CD4-positive, alpha-beta T cell treated with Interleukin-6 at 100 ng/mL for 8 hours (primary cell): ENCODE results near the gene RPL39L.

Experiments
- DNase-seq: peaks from one replicate; pipeline ENCODE4 v3.0.0-alpha.2; 2020; ENCODE audit warnings: mixed read lengths, low spot score

Gene RPL39L

GRCh38 chr3:187093320-187093719, 46.0 kb downstream of the RPL39L start:
- DNase-seq: no peak

DNA sequence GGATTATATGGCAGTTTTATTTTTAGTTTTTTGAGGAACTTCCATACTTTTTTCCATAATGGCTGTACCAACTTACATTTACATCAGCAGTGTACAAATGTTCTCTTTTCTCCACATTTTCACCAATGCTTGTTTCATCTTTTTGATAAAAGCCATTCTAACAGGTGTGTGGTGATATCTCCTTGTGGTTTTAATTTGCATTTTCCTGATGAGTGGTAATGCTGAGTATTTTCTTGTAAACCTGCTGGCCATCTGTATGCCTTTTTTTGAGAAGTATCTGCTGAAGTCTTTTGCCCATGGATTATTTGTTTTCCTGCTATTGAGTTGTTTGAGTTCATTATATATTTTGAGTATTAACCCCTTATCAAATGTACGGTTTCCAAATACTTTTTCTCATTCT, 50.6 kb downstream of the RPL39L start:
- no peak for DNase-seq

GRCh38 chr3:187086831-187087230, 52.5 kb downstream of the RPL39L start:
- no peak for DNase-seq

DNA sequence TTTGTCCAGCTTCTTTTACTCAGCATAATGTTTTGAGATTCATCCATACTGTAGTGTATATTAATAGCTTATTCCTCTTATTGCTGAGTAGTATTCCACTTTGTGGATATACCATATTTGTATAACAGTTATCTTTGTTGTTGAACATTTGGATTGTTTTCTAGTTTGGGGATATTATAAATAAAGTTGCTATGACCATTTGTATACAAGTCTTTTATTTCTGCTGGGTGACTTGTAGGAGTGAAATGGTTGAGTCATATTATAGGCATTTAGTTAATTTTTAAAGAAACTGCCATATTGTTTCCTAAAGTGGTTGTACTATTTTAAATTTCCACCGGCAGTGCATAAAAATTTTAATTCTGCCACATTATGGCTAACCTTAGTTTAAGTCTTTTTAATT, 53.4 kb downstream of the RPL39L start:
- no peak for DNase-seq

DNA sequence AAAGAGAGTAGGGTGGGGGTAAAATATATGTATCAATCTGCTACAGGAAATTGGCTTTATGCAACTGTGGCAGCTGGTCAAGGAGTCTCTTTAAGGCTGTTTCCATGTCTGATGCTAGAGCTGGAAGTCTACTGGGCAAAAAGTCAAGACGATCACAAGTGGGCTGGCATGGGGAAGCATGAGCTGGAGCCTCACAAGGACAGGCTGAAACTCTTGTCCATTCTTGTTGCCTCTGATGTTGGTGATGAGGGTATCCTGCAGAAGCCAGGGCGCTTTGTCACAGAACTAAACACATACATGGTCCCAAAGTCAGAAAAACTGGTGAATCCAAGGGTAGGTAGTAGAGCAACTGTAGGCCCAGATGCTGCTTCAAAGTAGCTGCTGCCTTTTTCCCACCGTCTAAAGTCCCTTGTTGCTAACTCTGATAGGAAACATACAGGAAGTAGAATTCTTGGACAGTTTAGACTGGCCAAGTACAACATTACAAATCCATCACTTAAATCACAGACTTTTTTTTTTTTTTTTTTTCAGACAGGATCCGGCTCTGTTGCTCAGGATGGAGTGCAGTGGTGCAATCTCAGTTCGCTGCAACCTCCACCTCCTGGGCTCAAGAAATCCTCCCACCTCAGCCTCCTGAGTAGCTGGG, 54.2 kb downstream of the RPL39L start:
- DNase-seq: no peak

DNA sequence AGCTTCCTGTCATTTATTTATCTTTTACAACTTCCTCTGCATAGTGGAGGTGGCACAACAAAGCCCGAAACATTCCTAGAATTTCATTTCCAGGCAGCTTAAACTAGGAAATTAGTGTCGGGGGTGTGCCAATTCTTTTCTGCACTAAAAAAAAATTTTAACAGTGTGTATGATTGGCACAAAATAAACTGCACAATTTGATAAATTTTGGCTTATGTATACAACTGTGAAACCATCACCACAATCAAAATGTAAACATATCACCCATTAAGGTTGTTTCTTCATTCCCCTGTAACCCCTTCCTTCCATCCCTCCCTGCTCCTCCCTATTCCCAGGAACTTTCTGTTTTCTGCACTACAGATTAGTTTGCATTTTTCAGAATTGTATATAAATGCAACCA, 54.7 kb downstream of the RPL39L start:
- DNase-seq: no peak

GRCh38 chr3:187084126-187084525, 55.2 kb downstream of the RPL39L start:
- DNase-seq: no peak

- no peak for DNase-seq
Measured at GRCh38 chr3:187082758-187083375, 56.4 kb downstream of the RPL39L start.

GRCh38 chr3:187080799-187081450, 58.4 kb downstream of the RPL39L start:
- no peak for DNase-seq

GRCh38 chr3:187079090-187080022, 59.9 kb downstream of the RPL39L start:
- DNase-seq: no peak

DNA sequence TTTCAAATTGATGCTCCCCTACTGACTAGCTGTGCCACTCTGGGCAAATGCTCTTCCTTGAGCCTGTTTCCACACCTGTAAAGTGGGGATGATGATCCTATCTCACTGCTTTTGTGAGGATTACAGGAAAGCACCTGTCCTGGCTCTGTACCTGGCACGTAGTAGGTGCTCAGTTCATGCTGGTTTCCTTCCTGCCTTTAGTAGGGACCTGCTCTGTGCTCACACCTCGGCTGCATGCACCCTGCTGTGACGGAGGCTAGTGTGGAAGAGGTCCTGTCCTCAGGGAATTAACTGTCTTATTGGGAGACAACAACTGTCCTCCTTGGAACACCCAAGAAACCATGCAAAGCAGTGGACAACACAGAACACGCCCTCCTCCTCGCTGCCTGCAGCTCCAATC, 61.8 kb downstream of the RPL39L start:
- no peak for DNase-seq

- DNase-seq: no peak
Measured at GRCh38 chr3:187077085-187077484, 62.2 kb downstream of the RPL39L start.

- no peak for DNase-seq
Measured at GRCh38 chr3:187076297-187076696, 63.0 kb downstream of the RPL39L start.

GRCh38 chr3:187074846-187075245, 64.5 kb downstream of the RPL39L start:
- DNase-seq: no peak

DNA sequence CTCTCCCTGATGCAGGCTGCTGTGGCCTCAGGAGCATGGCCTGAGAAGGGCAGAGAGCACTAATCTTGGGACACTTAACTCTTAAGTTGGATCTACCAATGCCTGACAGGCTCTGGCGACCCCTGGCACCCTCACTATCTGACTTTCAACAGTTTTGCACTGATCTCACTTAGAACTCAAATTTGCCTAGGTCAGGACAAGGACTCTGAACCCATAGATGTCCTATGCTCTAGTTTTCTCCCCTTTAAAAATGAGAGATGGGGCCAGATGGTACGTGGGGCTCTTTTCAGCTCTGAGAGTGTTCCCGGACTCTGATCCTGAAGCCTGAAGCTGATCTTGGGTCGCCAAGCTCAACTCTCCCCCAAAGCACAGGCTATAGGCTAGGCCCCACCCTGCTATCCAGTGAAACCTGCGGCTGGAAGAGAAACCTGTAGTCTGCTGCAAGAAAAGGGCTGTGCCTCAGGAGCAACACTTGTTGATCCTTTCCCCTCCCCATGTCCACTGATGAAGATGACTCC, 65.7 kb downstream of the RPL39L start:
- DNase-seq: no peak

DNA sequence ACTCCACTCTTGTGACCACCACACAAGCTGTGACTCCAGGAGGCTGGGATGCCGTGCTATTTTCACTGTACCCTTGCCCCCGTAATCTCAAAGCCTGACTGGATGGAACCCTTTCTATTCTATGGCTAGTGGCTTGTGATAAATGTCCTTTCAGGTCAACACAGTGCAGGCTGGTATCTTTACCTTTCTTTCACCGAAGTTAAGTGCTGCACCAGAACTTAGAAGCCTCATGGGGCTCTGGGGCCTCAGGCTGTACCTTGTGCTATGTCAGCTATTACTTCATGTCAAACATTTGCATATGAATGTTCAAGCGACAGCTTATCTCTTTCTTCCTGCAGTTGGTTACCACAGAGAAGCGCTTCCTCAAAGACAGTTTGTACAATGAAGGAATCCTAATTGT, 66.8 kb downstream of the RPL39L start:
- no peak for DNase-seq

GRCh38 chr3:187072102-187072501, 67.2 kb downstream of the RPL39L start:
- DNase-seq: no peak
